Stimulated activated CD8-positive, alpha-beta memory T cell treated with anti-CD3 and anti-CD28 coated beads, Interleukin-4, amount 100 ng/mL, for 24 hours (primary cell): Measurements from ENCODE around the gene DTL.

Source experiments
- DNase-seq: peaks from one replicate; pipeline ENCODE4 v3.0.0-alpha.2; 2020; ENCODE audit warnings: low read depth

DTL gene

GRCh38 chr1:212037900-212038299 is 2.4 kb downstream of the DTL start:
- DNase-seq, result no peak

- DNase-seq, result no peak
Observed at GRCh38 chr1:212039622-212040021, 4.1 kb downstream of the DTL start.

DNA sequence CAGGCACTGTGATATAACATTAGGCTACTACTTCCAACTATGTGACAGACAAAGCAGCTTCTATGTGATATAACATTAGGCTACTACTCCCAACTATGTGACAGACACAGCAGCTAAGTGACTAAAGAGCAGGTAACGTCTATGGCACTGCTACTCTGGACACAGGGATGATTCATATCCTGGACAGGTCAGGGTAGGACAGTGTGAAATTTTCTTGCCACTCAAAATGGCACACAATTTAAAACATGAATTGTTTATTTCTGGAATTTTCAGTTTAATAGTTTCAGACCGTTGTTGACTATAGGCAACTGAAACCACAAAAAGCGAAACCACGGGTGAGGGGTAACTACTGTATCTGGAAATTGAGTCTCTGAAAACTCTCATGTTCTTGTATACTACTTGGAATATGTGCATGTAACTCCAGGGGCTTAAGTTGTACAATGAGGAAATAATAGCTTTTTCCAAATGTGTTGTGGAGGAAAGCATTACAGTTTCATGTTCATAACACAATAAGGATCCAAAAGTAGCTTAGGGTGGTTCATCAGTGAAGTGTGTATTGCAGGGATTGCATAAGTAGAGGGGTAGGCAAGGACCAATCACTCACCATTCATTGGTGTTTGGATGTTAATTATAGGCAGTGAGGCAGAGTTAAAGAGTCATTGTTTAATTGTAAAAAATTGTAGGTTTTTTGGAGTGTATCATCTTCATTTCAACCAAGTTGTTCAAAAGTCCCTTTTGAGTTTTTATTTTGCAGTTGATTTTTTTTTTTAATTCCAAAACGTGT is 5.3 kb downstream of the DTL start:
- DNase-seq, result no peak

DNA sequence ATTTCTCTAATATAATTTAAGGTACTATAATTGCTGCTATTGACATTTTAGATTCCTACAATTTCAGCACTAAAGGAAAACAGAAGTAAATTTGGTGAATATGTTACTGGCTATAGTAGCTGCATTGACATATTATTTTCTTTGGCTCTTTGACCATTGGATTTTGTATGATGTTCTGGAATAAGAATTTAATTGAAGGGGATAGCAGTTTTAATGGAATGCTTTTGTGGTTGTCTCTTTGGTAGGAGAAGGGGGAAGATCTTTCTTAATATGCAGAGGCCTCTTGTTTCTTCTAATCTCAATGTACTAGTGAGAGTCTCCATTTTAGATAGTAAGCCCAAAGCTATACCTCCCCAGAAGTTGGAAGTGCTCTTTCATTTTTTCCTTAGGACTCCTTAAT is 6.9 kb downstream of the DTL start:
- no peak for DNase-seq

DNA sequence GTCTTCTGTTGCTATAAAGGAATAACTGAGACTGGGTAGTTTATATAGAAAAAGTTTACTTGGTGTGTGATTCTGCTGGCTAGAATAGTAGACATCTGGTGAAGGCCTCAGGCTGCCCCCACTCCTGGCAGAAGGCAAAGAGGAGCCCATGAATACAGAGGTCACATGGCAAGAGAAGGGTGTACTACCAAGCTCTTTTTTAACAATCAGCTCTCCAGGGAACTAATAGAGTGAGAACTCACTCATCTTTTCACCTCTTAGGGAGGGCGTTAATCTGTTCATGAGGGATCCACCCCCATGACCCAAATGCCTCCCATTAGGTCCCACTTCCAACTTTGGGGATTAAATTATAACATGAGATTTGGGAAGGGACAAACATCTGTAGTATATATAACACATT is 9.3 kb downstream of the DTL start:
- no peak for DNase-seq

DNA sequence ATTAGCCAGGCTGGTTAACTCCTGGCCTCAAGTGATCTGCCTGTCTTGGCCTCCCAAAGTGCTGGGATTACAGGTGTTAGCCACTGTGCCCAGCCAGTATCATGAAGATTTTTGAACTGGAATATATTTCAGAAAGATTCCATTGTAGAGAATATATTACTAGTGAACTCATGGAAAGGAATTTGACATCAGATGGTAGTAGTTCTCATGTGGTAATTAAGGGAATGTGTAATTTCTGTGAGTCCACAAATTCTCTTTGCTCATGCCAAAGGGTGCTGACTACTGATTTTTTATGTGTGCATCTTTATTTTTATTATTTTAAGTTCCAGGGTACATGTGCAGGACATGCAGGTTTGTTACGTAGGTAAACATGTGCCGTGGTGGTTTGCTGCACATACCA is 10.4 kb downstream of the DTL start:
- DNase-seq, result no peak

- DNase-seq, result no peak
Observed at GRCh38 chr1:212053993-212054392, 18.4 kb downstream of the DTL start.

DNA sequence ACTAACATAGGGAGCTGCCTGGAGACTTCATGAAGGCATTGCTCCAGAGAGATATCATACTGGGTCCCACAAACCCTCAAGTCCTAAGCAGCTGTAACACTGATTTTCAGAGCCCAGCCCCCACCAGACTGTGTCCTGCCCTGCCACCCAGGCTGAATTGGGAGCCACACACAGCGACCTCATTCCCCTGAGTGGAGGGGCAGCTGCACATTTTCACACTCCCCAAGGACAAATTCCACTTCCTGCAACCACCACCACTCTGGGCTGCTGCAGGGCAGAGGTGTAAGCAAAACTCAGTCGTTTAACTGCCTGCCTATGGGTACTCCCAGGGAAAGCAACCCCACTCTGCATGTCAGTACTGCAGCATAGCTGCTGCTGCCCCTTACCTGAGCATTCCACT is 19.8 kb downstream of the DTL start:
- no peak for DNase-seq

DNA sequence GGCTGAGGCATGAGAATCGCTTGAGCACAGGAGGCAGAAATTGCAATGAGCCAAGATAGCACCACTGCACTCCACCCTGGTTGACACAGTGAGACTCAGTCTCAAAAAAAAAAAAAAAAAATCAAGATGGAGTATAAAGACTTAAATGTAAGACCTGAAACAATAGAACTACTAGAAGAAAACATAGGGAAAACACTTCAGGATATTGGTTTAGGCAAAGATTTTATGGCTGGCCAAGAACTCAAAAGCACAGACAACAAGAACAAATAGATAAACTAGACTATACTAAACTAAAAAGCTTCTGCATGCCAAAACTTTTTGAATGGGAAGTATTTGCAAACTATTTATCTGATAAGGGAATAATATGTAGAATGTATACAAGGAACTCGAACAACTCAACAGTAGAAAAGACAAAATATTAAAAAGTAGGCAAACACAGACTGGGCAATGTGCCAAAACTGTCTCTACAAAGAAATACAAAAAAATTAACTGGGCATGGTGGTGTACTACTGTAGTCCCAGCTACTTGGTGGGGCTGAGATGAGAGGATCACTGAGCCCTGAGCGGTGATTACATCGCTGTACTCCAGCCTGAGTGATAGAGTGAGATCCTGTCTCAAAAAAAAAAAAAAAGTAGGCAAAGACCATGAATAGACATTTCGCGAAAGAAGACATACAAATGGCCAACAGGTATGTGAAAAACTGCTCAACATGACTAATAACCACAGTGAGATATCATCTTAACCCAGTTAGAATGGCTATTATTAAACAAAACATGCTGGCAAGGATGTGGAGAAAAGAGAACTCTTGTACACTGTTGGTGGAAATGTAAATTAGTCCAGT is 25.3 kb downstream of the DTL start:
- DNase-seq, result no peak

GRCh38 chr1:212062832-212063438 is 27.4 kb downstream of the DTL start:
- DNase-seq, result no peak

- DNase-seq, result no peak
Observed at GRCh38 chr1:212067787-212068186, 32.2 kb downstream of the DTL start.

DNA sequence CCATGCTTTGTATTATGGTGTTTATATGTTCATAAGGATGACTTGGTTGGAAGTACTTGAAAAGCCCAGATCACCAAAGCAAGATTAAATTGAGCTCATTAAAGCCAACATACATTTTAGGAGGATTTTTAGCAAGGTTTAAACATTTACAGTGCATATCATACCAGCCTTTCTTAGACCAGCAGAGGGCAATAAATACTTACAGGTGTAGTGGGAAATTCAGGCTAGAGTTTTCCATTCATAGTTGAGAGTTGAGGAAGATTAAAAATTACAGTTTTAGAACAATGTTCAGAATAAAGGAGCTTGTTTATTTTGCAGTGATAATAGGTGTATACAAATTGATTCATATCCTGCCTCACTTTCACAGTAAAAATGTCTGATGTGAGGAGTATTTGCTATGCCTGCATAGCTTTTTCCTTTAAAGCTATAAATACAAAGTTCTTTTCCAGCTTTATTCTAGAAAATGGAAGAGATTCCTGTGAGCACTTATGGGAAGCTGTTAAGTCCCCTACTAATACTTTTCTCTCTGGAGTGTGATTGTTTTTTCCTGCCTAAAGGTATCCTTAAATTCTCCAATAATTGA is 35.3 kb downstream of the DTL start:
- DNase-seq, result no peak

- no peak for DNase-seq
Observed at GRCh38 chr1:212072047-212072446, 36.5 kb downstream of the DTL start.

GRCh38 chr1:212073490-212073889 is 37.9 kb downstream of the DTL start:
- DNase-seq, result no peak

DNA sequence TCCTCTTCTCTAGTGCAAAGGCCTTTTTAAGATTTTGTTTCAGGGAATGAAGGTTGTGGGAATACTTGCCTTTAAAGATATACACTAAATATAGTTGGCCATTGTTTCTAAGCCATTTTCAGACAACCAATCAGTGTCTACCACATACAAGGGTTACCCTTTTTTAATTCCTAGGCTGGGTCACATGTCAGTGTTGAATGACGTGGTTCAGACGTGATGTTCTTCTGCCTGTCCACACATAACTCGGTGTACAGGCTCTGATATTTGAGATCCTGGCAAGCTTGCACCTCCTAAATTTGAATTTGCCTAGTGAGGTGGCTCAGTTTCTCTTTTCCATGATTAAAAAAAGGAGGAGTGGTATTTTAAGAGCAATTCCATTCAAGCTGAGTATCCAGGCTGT is 38.8 kb downstream of the DTL start:
- DNase-seq, result no peak

GRCh38 chr1:212074856-212075255 is 39.3 kb downstream of the DTL start:
- DNase-seq, result no peak

DNA sequence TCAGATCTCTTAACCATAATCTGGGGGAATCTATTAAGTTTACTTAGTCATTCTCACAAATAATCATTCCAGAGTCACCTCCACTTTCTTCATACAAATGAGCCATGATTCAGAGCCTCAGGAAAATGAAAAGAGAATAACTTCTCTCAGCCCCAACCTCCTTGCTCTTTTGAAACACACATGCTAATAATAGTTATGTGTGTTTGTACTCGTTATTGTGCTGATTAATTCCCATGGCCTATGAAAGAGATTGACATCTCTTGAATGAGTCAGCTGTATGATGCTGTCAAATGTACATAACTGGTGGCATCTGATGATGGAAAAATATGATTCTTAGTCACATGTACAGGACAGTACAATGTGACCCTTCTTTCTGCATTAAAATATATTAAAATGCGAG is 41.5 kb downstream of the DTL start:
- DNase-seq, result no peak

DNA sequence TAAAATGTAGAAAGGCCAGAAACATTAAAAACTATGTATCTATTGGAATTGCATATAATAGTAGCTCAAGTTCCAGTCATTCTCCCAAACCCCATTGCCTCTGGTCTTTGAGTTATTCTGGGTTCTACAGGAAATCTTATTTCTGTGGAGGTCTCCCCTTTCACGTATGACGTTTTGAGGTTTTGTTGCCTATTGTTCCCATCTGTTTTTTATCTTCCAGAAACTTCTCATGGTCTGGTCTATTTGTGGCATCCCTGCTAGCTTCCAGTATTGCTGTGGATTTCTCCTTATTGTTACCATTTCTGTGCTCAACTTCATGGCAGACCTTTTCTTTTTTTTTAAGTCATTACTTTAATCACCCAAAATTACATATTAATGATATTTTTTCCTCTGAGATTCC is 43.3 kb downstream of the DTL start:
- no peak for DNase-seq

- DNase-seq, result no peak
Observed at GRCh38 chr1:212082765-212083406, 47.3 kb downstream of the DTL start.

- no peak for DNase-seq
Observed at GRCh38 chr1:212089560-212090163, 54.1 kb downstream of the DTL start.

- DNase-seq, result no peak
Observed at GRCh38 chr1:212091438-212092121, 56.0 kb downstream of the DTL start.
